Suprapubic skin (tissue), 4 donors: ENCODE data around the gene HOXA4. TPM values are rescaled to one million over a fixed set of nuclear protein-coding genes. Genes with fewer than 3 reads are reported as not detected.

Experiments used
- DNase-seq, 2 donors: peaks; one replicate each; pipeline ENCODE4 v3.0.0-alpha.2; 2019; ENCODE audit warnings: low spot score in 2 of 2
- H3K27ac ChIP-seq: fragments of 200-600 bp; sonication (generic); one replicate; pipeline ENCODE4 v1.5.1; 2019
- H3K27me3 ChIP-seq: fragments of 200-600 bp; sonication (generic); one replicate; pipeline ENCODE4 v1.5.1; 2019
- H3K36me3 ChIP-seq: fragments of 200-600 bp; sonication (generic); one replicate; pipeline ENCODE4 v1.5.1; 2019
- H3K4me1 ChIP-seq: fragments of 200-600 bp; sonication (generic); one replicate; pipeline ENCODE4 v1.5.1; 2019
- H3K4me3 ChIP-seq: fragments of 200-600 bp; sonication (generic); one replicate; pipeline ENCODE4 v1.5.1; 2019; ENCODE audit warnings: mild to moderate bottlenecking
- H3K9me3 ChIP-seq: fragments of 200-600 bp; sonication (generic); one replicate; pipeline ENCODE4 v1.5.1; 2019
- CTCF ChIP-seq, 2 donors: fragments of 200-600 bp in 1 of 2; fragments of 450-650 bp in 1 of 2; sonication (generic) in 1 of 2; IDR thresholded peaks; one replicate each; pipeline ENCODE4 v1.5.1; 2016 to 2019; ENCODE audit warnings: antibody characterized with exemption in 2 of 2, mild to moderate bottlenecking in 1 of 2, moderate library complexity in 1 of 2
- EP300 ChIP-seq: sonication (generic); formaldehyde crosslinking; IDR thresholded peaks from one replicate; pipeline ENCODE4 v1.6.1; 2017; ENCODE audit warnings: antibody characterized with exemption
- POLR2A ChIP-seq, 2 donors: fragments of 450-650 bp; IDR thresholded peaks; one replicate each; pipeline ENCODE4 v1.6.1; 2017; ENCODE audit warnings: antibody characterized with exemption in 2 of 2, mild to moderate bottlenecking in 2 of 2, moderate library complexity in 2 of 2
- POLR2AphosphoS5 ChIP-seq, 3 donors: sonication (generic); formaldehyde crosslinking; IDR thresholded peaks; one replicate each; pipeline ENCODE4 v1.6.1; 2017; ENCODE audit warnings: antibody characterized with exemption in 3 of 3
- whole genome bisulfite sequencing: methylation state at CpG from one replicate; pipeline ENCODE4 v1.1.5; 2018; 5-methylcytosine and 5-hydroxymethylcytosine counted together
- total RNA-seq, 4 donors: library from RNA; depleted of rRNA; stranded (reverse); fragments of >200 nt; gene quantifications; one replicate each; pipeline ENCODE4 v1.1.0, GENCODE V29; 2016

HOXA4 gene
- total RNA-seq, 4 donors from 2014 or later = 1.8 to 4.7 (median 2.5) TPM

GRCh38 chr7:27141137-27141922, 10.8 kb upstream of the HOXA4 start:
- Histone ChIP-seq H3K27me3 (no peaks in the 10 kb centered on the region), H3K36me3 (peaks cover 16% of the 10 kb centered on the region), H3K4me1 (peaks cover 36% of the 10 kb centered on the region), H3K4me3 (peak overlapping the region; percentile 53), H3K27ac (no peak overlapping the region), H3K9me3 (no peaks in the 10 kb centered on the region)
- TF ChIP-seq POLR2AphosphoS5 (IDR thresholded peaks at IDR 0.05) = no peak
- no peak for TF ChIP-seq POLR2A (IDR thresholded peaks at IDR 0.05)
- no peak for TF ChIP-seq CTCF (IDR thresholded peaks at IDR 0.05)
- TF ChIP-seq EP300 = no peak
- no peak for DNase-seq
- WGBS = 70% methylated on average over 18 of the region's 18 CpGs

- TF ChIP-seq CTCF (IDR thresholded peaks at IDR 0.05) (no peak), EP300 (no peak), POLR2AphosphoS5 (IDR thresholded peaks at IDR 0.05) (no peak), POLR2A (IDR thresholded peaks at IDR 0.05) (no peak)
- H3K4me3 ChIP-seq = peak overlapping the region; percentile 28
- peaks cover 43% of the 10 kb centered on the region for H3K4me1 ChIP-seq
- no peak for DNase-seq
- H3K27ac ChIP-seq = peak overlapping the region; percentile 52
- H3K27me3 ChIP-seq = no peaks in the 10 kb centered on the region
- H3K9me3 ChIP-seq = no peaks in the 10 kb centered on the region
- WGBS = 82% methylated on average over 15 of the region's 15 CpGs
- peaks cover 11% of the 10 kb centered on the region for H3K36me3 ChIP-seq
Observed at GRCh38 chr7:27140126-27140857, 9.7 kb upstream of the HOXA4 start.

- DNase-seq = peak; percentile 61 to 80
- Histone ChIP-seq H3K27me3 (no peaks in the 10 kb centered on the region), H3K27ac (peak overlapping the region; percentile 52), H3K4me1 (peaks cover 48% of the 10 kb centered on the region), H3K36me3 (peaks cover 4% of the 10 kb centered on the region), H3K9me3 (no peaks in the 10 kb centered on the region), H3K4me3 (peak overlapping the region; percentile 28)
- 67% methylated on average over 41 of the region's 53 CpGs for WGBS
- no peak for TF ChIP-seq CTCF (IDR thresholded peaks at IDR 0.05)
Observed at GRCh38 chr7:27139334-27140125, 9.0 kb upstream of the HOXA4 start.

- H3K27ac ChIP-seq = peak overlapping the region; percentile 52
- H3K27me3 ChIP-seq = no peaks in the 10 kb centered on the region
- DNase-seq = no peak
- no peaks in the 10 kb centered on the region for H3K36me3 ChIP-seq
- TF ChIP-seq EP300 = no peak
- no peak for TF ChIP-seq POLR2AphosphoS5 (IDR thresholded peaks at IDR 0.05)
- TF ChIP-seq POLR2A (IDR thresholded peaks at IDR 0.05) = no peak
- TF ChIP-seq CTCF (IDR thresholded peaks at IDR 0.05) = no peak
- no peaks in the 10 kb centered on the region for H3K9me3 ChIP-seq
- 78% methylated on average over 11 of the region's 11 CpGs for WGBS
- H3K4me3 ChIP-seq = peak overlapping the region; percentile 28
- H3K4me1 ChIP-seq = peaks cover 50% of the 10 kb centered on the region
Observed at GRCh38 chr7:27138985-27139333, 8.4 kb upstream of the HOXA4 start.

- no peak for DNase-seq
- Histone ChIP-seq H3K27ac (peak overlapping the region; percentile 52), H3K4me3 (no peak overlapping the region), H3K36me3 (no peaks in the 10 kb centered on the region), H3K9me3 (no peaks in the 10 kb centered on the region), H3K4me1 (peaks cover 49% of the 10 kb centered on the region), H3K27me3 (no peaks in the 10 kb centered on the region)
- 95% methylated on average over 1 of the region's 1 CpG for WGBS
- no peak for TF ChIP-seq POLR2AphosphoS5 (IDR thresholded peaks at IDR 0.05)
- no peak for TF ChIP-seq CTCF (IDR thresholded peaks at IDR 0.05)
- no peak for TF ChIP-seq POLR2A (IDR thresholded peaks at IDR 0.05)
- no peak for TF ChIP-seq EP300
Observed at GRCh38 chr7:27138472-27138871, 7.9 kb upstream of the HOXA4 start.
